Karpas-422 (cell line): ENCODE data around the gene DNTTIP2. TPM values are rescaled to one million over a fixed set of nuclear protein-coding genes. Genes with fewer than 3 reads are reported as not detected.
A peak's percentile ranks its signal among the peaks of the same experiment; 100 is the strongest.

Experiments used
- DNase-seq: peaks from one replicate; pipeline ENCODE4 v3.0.0-alpha.2; 2015
- H2AFZ ChIP-seq: fragments of 200-600 bp; sonication (generic); 2 replicates; pipeline ENCODE4 v1.6.1; 2014; ENCODE audit warnings: antibody characterized with exemption, low read length, mixed read lengths
- H3K27ac ChIP-seq: fragments of 200-600 bp; sonication (generic); 2 replicates; pipeline ENCODE4 v1.5.1; 2014; ENCODE audit warnings: mild to moderate bottlenecking, low read length, moderate library complexity
- H3K27me3 ChIP-seq: fragments of 200-600 bp; sonication (generic); 2 replicates; pipeline ENCODE4 v1.6.1; 2014; ENCODE audit warnings: low read length, mixed read lengths
- H3K36me3 ChIP-seq: fragments of 200-600 bp; sonication (generic); 2 replicates; pipeline ENCODE4 v1.6.1; 2014; ENCODE audit warnings: low read length, mixed read lengths; ENCODE audit not compliant: insufficient read depth
- H3K4me1 ChIP-seq: fragments of 200-600 bp; sonication (generic); 2 replicates; pipeline ENCODE4 v1.6.1; 2014; ENCODE audit warnings: mild to moderate bottlenecking, low read length, mixed read lengths
- H3K4me2 ChIP-seq: fragments of 200-600 bp; sonication (generic); 2 replicates; pipeline ENCODE4 v1.6.1; 2014; ENCODE audit warnings: low read length, low read depth, mild to moderate bottlenecking; ENCODE audit not compliant: poor library complexity, severe bottlenecking
- H3K4me3 ChIP-seq: fragments of 200-600 bp; sonication (generic); 2 replicates; pipeline ENCODE4 v1.5.1; 2014; ENCODE audit warnings: mild to moderate bottlenecking, antibody characterized with exemption, low read length, mixed read lengths
- H3K79me2 ChIP-seq: fragments of 200-600 bp; sonication (generic); 2 replicates; pipeline ENCODE4 v1.6.1; 2014; ENCODE audit warnings: mild to moderate bottlenecking, low read length, mixed read lengths
- H3K9ac ChIP-seq: fragments of 200-600 bp; sonication (generic); 2 replicates; pipeline ENCODE4 v1.6.0; 2014; ENCODE audit warnings: low read length
- H3K9me2 ChIP-seq: fragments of 200-600 bp; sonication (generic), shearing (Covaris generic); replicated peaks from 2 replicates; pipeline ENCODE4 v1.6.0; 2014; ENCODE audit warnings: mild to moderate bottlenecking, low read length, moderate library complexity; ENCODE audit not compliant: insufficient read depth
- H3K9me3 ChIP-seq: fragments of 300-700, 200-600 bp; sonication (generic); 2 replicates; pipeline ENCODE4 v1.6.1; 2014; ENCODE audit warnings: low read length, mixed read lengths
- H4K20me1 ChIP-seq: fragments of 200-600 bp; sonication (generic); 2 replicates; pipeline ENCODE4 v1.6.1; 2014; ENCODE audit warnings: mild to moderate bottlenecking, antibody characterized with exemption, low read length, low read depth; ENCODE audit not compliant: insufficient read depth
- total RNA-seq: library from RNA; depleted of rRNA; stranded (reverse); fragments of >200 nt; shearing (Covaris generic); gene quantifications from 2 replicates; pipeline ENCODE4 v1.2.3, GENCODE V29; 2014; ENCODE audit warnings: low replicate concordance

The DNTTIP2 gene
- total RNA-seq, 1 experiment from 2014 or later = 61.9 TPM

- no peaks in the 10 kb centered on the region for H3K9me3 ChIP-seq
- H3K9me2 ChIP-seq = no peaks in the 10 kb centered on the region
- no peak overlapping the region for H3K9ac ChIP-seq
- peaks cover 10% of the 10 kb centered on the region for H3K4me1 ChIP-seq
- no peak for DNase-seq
- no peak overlapping the region for H2AFZ ChIP-seq
- H3K27me3 ChIP-seq = no peaks in the 10 kb centered on the region
- peaks cover 16% of the 10 kb centered on the region; the same call in 1 of the 2 replicates for H3K36me3 ChIP-seq
- H3K79me2 ChIP-seq = peaks cover 34% of the 10 kb centered on the region
- no peak overlapping the region for H3K4me2 ChIP-seq
- no peaks in the 10 kb centered on the region for H4K20me1 ChIP-seq
- H3K27ac ChIP-seq = no peak overlapping the region
- no peak overlapping the region for H3K4me3 ChIP-seq
These were observed 20.7 kb upstream of the DNTTIP2 start for GRCh38 chr1:93899543-93900207.

- H2AFZ ChIP-seq = no peak overlapping the region
- DNase-seq = no peak
- peaks cover 25% of the 10 kb centered on the region for H3K36me3 ChIP-seq
These were observed 9.9 kb upstream of the DNTTIP2 start for GRCh38 chr1:93888900-93889299.

GRCh38 chr1:93882269-93882668 lies 3.3 kb upstream of the DNTTIP2 start:
- H3K27me3 ChIP-seq = no peaks in the 10 kb centered on the region
- H3K4me2 ChIP-seq = no peak overlapping the region
- no peaks in the 10 kb centered on the region for H3K9me3 ChIP-seq
- H3K9me2 ChIP-seq = no peaks in the 10 kb centered on the region
- no peak overlapping the region for H3K27ac ChIP-seq
- H3K36me3 ChIP-seq = peaks cover 9% of the 10 kb centered on the region
- H4K20me1 ChIP-seq = peaks cover 13% of the 10 kb centered on the region; the same call in 1 of the 2 replicates
- H3K9ac ChIP-seq = no peak overlapping the region
- peaks cover 17% of the 10 kb centered on the region for H3K4me1 ChIP-seq
- no peak overlapping the region for H3K4me3 ChIP-seq
- no peak for DNase-seq
- peaks cover 24% of the 10 kb centered on the region for H3K79me2 ChIP-seq
- no peak overlapping the region for H2AFZ ChIP-seq

More at GRCh38 chr1:93888900-93889299, 9.9 kb upstream of the DNTTIP2 start:
- 0 out of 2 replicates have a peak, but pooled peaks cover 3% of the 10 kb centered on the region for H3K79me2 ChIP-seq
- no peak overlapping the region for H3K4me2 ChIP-seq
- no peak overlapping the region for H3K9ac ChIP-seq
- H3K4me3 ChIP-seq = no peak overlapping the region
- H3K27me3 ChIP-seq = no peaks in the 10 kb centered on the region
- H3K9me2 ChIP-seq = no peaks in the 10 kb centered on the region
- no peaks in the 10 kb centered on the region for H3K9me3 ChIP-seq
- no peak overlapping the region for H3K27ac ChIP-seq
- no peaks in the 10 kb centered on the region for H4K20me1 ChIP-seq
- H3K4me1 ChIP-seq = no peaks in the 10 kb centered on the region

- H3K9me3 ChIP-seq = no peaks in the 10 kb centered on the region
- peaks cover 23% of the 10 kb centered on the region for H3K36me3 ChIP-seq
- DNase-seq = no peak
- no peaks in the 10 kb centered on the region for H3K9me2 ChIP-seq
- H2AFZ ChIP-seq = no peak overlapping the region; the same call in 1 of the 2 replicates
- H4K20me1 ChIP-seq = peaks cover 16% of the 10 kb centered on the region
- H3K4me1 ChIP-seq = peaks cover 30% of the 10 kb centered on the region
- no peak overlapping the region for H3K9ac ChIP-seq
- H3K4me2 ChIP-seq = no peak overlapping the region
- no peaks in the 10 kb centered on the region for H3K27me3 ChIP-seq
- no peak overlapping the region for H3K4me3 ChIP-seq
- H3K79me2 ChIP-seq = peaks cover 39% of the 10 kb centered on the region
- no peak overlapping the region for H3K27ac ChIP-seq
These were observed 1.7 kb upstream of the DNTTIP2 start for GRCh38 chr1:93880731-93881130.

GRCh38 chr1:93878501-93878888 lies 511 bp downstream of the DNTTIP2 start:
- Histone ChIP-seq H3K9me3 (no peaks in the 10 kb centered on the region), H3K4me3 (peak overlapping the region; percentile 95), H3K27me3 (no peaks in the 10 kb centered on the region), H3K4me1 (peaks cover 30% of the 10 kb centered on the region), H3K79me2 (peaks cover 46% of the 10 kb centered on the region), H2AFZ (no peak overlapping the region), H4K20me1 (peaks cover 25% of the 10 kb centered on the region), H3K4me2 (peak overlapping the region; percentile 82), H3K27ac (no peak overlapping the region), H3K9me2 (no peaks in the 10 kb centered on the region), H3K36me3 (peaks cover 41% of the 10 kb centered on the region), H3K9ac (peak overlapping the region; percentile 84)
- DNase-seq = peak; percentile 65

GRCh38 chr1:93877529-93877928 lies 1.5 kb downstream of the DNTTIP2 start:
- H3K79me2 ChIP-seq = peaks cover 46% of the 10 kb centered on the region
- peaks cover 49% of the 10 kb centered on the region for H3K36me3 ChIP-seq

GRCh38 chr1:93876244-93876643 lies 2.8 kb downstream of the DNTTIP2 start:
- Histone ChIP-seq H3K4me1 (peaks cover 30% of the 10 kb centered on the region), H3K4me2 (peak overlapping the region; percentile 82), H3K79me2 (peaks cover 46% of the 10 kb centered on the region), H3K9me3 (no peaks in the 10 kb centered on the region), H3K9ac (no peak overlapping the region), H3K27me3 (no peaks in the 10 kb centered on the region), H2AFZ (no peak overlapping the region), H4K20me1 (peaks cover 27% of the 10 kb centered on the region), H3K36me3 (peaks cover 61% of the 10 kb centered on the region), H3K27ac (no peak overlapping the region), H3K4me3 (no peak overlapping the region), H3K9me2 (no peaks in the 10 kb centered on the region)
- no peak for DNase-seq

More at GRCh38 chr1:93877529-93877928, 1.5 kb downstream of the DNTTIP2 start:
- no peaks in the 10 kb centered on the region for H3K9me2 ChIP-seq
- H3K4me1 ChIP-seq = peaks cover 30% of the 10 kb centered on the region
- H3K9ac ChIP-seq = peak overlapping the region; percentile 84; the same call in 1 of the 2 replicates
- H3K9me3 ChIP-seq = no peaks in the 10 kb centered on the region
- no peak for DNase-seq
- H3K27ac ChIP-seq = no peak overlapping the region
- no peak overlapping the region for H2AFZ ChIP-seq
- peak overlapping the region; percentile 82 for H3K4me2 ChIP-seq
- no peaks in the 10 kb centered on the region for H3K27me3 ChIP-seq
- peak overlapping the region; percentile 95 for H3K4me3 ChIP-seq
- H4K20me1 ChIP-seq = peaks cover 27% of the 10 kb centered on the region

- Histone ChIP-seq H3K36me3 (peaks cover 81% of the 10 kb centered on the region), H3K27ac (no peak overlapping the region), H3K27me3 (no peaks in the 10 kb centered on the region), H3K4me2 (no peak overlapping the region), H3K9me3 (no peaks in the 10 kb centered on the region), H3K4me1 (peaks cover 23% of the 10 kb centered on the region), H3K79me2 (peaks cover 39% of the 10 kb centered on the region), H2AFZ (no peak overlapping the region), H3K9me2 (no peaks in the 10 kb centered on the region), H4K20me1 (peaks cover 27% of the 10 kb centered on the region), H3K9ac (no peak overlapping the region), H3K4me3 (no peak overlapping the region)
- peak; percentile 44 for DNase-seq
These were observed 4.9 kb downstream of the DNTTIP2 start for GRCh38 chr1:93874025-93874651.
